Ascending aorta (tissue), 2 donors: Measurements from ENCODE around the gene FPGS. TPM values are rescaled to one million over a fixed set of nuclear protein-coding genes. Genes with fewer than 3 reads are reported as not detected.

Experiments used
- DNase-seq, 2 donors: peaks; one replicate each; pipeline ENCODE4 v3.0.0-alpha.2; 2019; ENCODE audit warnings: low spot score in 2 of 2
- H3K27ac ChIP-seq, 2 donors: fragments of 200-600 bp; sonication (generic); one replicate each; pipeline ENCODE4 v1.5.1; 2016 to 2017; ENCODE audit warnings: mild to moderate bottlenecking in 1 of 2
- H3K27me3 ChIP-seq: fragments of 200-600 bp; sonication (generic); one replicate; pipeline ENCODE4 v1.5.1; 2017
- H3K36me3 ChIP-seq, 2 donors: fragments of 200-600 bp; sonication (generic); one replicate each; pipeline ENCODE4 v1.5.1; 2016
- H3K4me1 ChIP-seq, 2 donors: fragments of 200-600 bp; sonication (generic); one replicate each; pipeline ENCODE4 v1.5.1; 2016 to 2017; ENCODE audit warnings: mild to moderate bottlenecking in 1 of 2
- H3K4me3 ChIP-seq, 2 donors: fragments of 200-600 bp; sonication (generic); one replicate each; pipeline ENCODE4 v1.5.1; 2016 to 2017; ENCODE audit warnings: mild to moderate bottlenecking in 1 of 2
- H3K9me3 ChIP-seq, 2 donors: fragments of 200-600 bp; sonication (generic); one replicate each; pipeline ENCODE4 v1.5.1; 2016
- intact Hi-C: fragments of 100-400 bp; cut with DNase I; formaldehyde crosslinking; loops from one replicate; pipeline ENCODE4 v1.15.1; 2023
- total RNA-seq: library from RNA; depleted of rRNA; stranded (reverse); fragments of >200 nt; gene quantifications from one replicate; pipeline ENCODE4 v1.1.0, GENCODE V29; 2016
- TF ChIP-seq, protein P1 (sequence below), 3 experiments: fragments of 200-600 bp in 2 of 3; fragments of 450-650 bp in 1 of 3; sonication (generic) in 2 of 3; IDR thresholded peaks; one replicate each; pipeline ENCODE4 v1.5.1; 2016 to 2019; ENCODE audit warnings: antibody characterized with exemption in 3 of 3, mild to moderate bottlenecking in 1 of 3, moderate library complexity in 1 of 3

The FPGS gene
- total RNA-seq, 1 donor from 2014 or later, result 286 TPM

DNA sequence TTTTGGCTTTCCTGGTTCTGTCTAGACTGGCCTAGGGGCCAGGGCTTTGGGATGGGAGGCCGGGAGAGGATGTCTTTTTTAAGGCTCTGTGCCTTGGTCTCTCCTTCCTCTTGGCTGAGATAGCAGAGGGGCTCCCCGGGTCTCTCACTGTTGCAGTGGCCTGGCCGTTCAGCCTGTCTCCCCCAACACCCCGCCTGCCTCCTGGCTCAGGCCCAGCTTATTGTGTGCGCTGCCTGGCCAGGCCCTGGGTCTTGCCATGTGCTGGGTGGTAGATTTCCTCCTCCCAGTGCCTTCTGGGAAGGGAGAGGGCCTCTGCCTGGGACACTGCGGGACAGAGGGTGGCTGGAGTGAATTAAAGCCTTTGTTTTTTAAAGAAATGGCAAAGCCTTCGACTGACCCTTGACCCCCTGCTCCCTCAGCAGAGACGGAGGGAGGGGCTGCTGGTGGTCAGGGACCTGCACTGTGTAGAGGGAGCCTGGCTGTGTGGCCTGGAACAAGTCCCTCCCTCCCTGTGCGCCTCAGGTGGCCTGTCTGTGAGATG lies 11.1 kb downstream of the FPGS start:
- intact Hi-C loops, result no loop called here
- H3K27ac ChIP-seq, result peak overlapping the region in 1 of 2 donors; percentile 27

DNA sequence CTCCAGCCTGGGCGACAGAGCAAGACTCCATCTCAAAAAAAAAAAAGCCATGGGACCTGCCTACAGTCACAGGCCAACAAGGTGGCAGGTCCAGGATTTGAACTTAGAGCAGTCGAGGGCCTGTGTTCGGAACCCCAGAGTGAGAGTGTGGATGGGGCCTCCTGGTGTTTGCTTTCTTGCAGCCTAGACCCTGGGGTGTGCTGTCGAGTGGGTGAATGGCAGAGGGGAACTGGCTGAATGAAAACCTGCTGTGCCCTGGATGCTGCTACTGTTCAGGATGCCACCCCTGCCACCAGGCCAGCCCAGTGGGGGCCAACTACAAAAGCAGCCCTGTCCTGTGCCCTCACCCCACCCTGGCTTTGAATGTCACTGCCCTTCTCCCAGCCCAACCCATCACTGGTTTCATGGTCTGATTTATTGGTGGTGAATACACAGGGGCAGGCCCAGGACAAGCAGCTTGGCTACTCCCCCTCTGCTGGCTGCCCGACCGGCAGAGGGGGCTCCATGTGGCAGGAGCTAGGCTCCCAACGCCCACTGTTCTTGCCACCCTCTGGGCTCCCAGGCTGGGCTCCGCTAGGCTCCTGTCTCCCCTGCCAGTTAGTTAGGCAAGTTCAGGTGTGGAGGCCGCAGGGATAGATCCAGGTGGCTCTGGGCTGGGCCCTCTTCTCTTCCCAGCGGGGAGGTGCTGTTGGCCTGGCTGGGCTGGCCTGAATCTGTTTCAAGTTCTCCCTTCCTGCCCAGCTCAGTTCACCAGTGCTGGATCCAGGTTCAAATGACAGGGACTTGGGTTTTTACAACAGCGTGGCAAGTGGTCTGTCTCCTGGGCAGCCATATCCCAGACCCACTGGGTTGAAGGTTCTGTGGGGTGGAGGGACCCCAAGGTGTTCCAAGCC lies 12.2 kb downstream of the FPGS start:
- no peak for DNase-seq
- no peaks in the 10 kb centered on the region for H3K27me3 ChIP-seq
- H3K9me3 ChIP-seq, result no peaks in the 10 kb centered on the region
- H3K27ac ChIP-seq, result no peak overlapping the region
- H3K4me1 ChIP-seq, result no peaks in the 10 kb centered on the region
- intact Hi-C loops, result no loop called here
- H3K36me3 ChIP-seq, result peaks cover 77 to 100% of the 10 kb centered on the region in 2 donors
- H3K4me3 ChIP-seq, result no peak overlapping the region
- TF ChIP-seq, protein P1, sequence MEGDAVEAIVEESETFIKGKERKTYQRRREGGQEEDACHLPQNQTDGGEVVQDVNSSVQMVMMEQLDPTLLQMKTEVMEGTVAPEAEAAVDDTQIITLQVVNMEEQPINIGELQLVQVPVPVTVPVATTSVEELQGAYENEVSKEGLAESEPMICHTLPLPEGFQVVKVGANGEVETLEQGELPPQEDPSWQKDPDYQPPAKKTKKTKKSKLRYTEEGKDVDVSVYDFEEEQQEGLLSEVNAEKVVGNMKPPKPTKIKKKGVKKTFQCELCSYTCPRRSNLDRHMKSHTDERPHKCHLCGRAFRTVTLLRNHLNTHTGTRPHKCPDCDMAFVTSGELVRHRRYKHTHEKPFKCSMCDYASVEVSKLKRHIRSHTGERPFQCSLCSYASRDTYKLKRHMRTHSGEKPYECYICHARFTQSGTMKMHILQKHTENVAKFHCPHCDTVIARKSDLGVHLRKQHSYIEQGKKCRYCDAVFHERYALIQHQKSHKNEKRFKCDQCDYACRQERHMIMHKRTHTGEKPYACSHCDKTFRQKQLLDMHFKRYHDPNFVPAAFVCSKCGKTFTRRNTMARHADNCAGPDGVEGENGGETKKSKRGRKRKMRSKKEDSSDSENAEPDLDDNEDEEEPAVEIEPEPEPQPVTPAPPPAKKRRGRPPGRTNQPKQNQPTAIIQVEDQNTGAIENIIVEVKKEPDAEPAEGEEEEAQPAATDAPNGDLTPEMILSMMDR (IDR thresholded peaks at IDR 0.05), result no peak

More for the DNA sequence above, 11.1 kb downstream of the FPGS start:
- TF ChIP-seq, protein P1 (IDR thresholded peaks at IDR 0.05), result no peak
- no peak overlapping the region for H3K4me3 ChIP-seq
- H3K9me3 ChIP-seq, result no peaks in the 10 kb centered on the region
- no peaks in the 10 kb centered on the region for H3K4me1 ChIP-seq
- peaks cover 67 to 97% of the 10 kb centered on the region in 2 donors for H3K36me3 ChIP-seq
- no peaks in the 10 kb centered on the region for H3K27me3 ChIP-seq
- DNase-seq, result no peak

DNA sequence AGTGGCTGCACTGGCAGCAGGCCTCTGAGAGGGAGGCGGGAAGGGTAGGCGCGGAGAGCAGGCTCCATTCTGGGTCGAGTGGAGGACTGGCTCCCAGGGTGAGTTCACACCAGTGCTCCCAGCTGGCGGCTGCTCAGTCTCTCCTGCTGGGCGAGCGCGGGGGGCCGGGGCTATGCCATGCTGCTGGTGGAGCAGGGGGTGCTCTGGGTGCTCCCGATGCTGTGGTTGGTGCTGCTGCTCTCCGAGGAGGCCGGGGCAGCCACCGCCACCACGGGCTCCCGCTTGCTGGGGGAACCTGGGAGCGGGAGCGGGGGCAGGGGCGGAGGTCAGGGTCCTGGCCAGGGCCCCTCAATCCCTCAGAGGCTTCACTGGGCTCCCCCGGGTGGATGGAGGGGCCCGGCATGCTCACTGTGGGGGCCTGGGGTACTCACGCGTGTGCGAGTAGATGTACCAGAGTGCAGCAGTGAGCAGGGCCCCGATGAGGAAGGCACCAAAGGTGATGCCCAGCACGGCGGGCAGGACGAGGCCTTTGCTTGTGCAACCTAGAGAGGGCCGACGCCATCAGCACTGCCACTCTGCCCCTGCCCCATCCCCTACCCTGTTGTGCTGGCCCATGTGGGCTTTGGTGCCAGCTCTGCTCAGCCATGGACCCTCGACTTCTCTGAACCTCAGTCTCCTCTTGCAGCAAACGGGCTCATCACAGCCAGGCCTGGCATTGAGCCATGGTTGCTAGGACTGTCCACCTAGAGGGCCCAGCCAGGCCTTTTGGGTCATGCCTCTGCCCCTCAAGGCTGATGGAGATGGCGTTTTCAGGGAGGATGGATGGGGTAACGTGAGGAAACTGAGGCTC lies 13.1 kb downstream of the FPGS start:
- Histone ChIP-seq H3K4me1 (no peaks in the 10 kb centered on the region), H3K9me3 (no peaks in the 10 kb centered on the region), H3K4me3 (no peak overlapping the region), H3K27ac (peak overlapping the region in 1 of 2 donors; percentile 27), H3K27me3 (no peaks in the 10 kb centered on the region), H3K36me3 (peaks cover 80 to 100% of the 10 kb centered on the region in 2 donors)
- no peak for DNase-seq
- intact Hi-C loops, result no loop called here
- TF ChIP-seq, protein P1 (IDR thresholded peaks at IDR 0.05), result no peak

DNA sequence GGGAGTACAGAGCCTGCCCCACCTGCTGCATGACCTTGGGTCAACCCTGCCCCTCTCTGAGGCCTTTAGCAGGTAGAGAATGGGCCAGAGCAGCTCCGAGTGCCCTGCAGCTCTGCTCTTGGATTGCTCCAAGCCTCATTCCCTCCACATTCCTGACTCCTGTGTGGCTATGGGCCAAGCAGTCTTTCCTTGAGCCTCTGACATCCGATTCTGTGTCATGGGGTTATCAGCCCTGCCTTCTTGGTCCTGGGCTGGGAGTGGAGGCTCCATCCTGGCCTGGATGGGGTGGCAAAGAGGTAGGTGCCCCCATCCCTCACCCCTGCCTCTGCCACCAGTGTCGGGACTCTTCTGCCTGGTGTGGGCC lies 13.7 kb downstream of the FPGS start:
- DNase-seq, result no peak
- TF ChIP-seq, protein P1 (IDR thresholded peaks at IDR 0.05), result no peak
- no peak overlapping the region for H3K4me3 ChIP-seq
- H3K27me3 ChIP-seq, result no peaks in the 10 kb centered on the region
- no peak overlapping the region for H3K27ac ChIP-seq
- H3K9me3 ChIP-seq, result no peaks in the 10 kb centered on the region
- no peaks in the 10 kb centered on the region for H3K4me1 ChIP-seq
- intact Hi-C loops, result no loop called here
- peaks cover 85 to 99% of the 10 kb centered on the region in 2 donors for H3K36me3 ChIP-seq

DNA sequence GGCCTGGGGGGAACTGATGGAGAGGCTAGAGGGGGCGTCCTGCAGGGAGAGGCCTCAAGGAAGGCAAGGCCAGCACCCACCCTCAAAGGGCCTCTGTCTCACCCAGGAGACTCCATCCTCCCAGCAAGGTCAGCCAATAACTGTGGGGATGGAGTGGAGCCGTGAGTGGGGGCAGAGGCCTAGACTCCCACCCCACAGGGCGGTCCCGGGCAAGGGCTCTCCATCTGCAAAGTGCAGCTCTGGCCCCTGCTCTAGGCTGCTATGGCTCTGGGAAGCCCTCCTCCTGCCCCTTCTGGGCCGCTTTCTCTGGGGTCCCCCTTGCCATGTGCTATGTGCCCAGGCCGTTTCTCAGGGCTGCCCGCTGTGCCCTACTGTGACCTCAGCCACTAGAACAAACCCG lies 14.0 kb downstream of the FPGS start:
- H3K27ac ChIP-seq, result peak overlapping the region in 1 of 2 donors; percentile 36
- peaks cover 87 to 99% of the 10 kb centered on the region in 2 donors for H3K36me3 ChIP-seq
- H3K9me3 ChIP-seq, result no peaks in the 10 kb centered on the region

More for the DNA sequence above, 14.0 kb downstream of the FPGS start:
- Histone ChIP-seq H3K4me3 (no peak overlapping the region), H3K4me1 (no peaks in the 10 kb centered on the region), H3K27me3 (no peaks in the 10 kb centered on the region)
- TF ChIP-seq, protein P1 (IDR thresholded peaks at IDR 0.05), result no peak
- DNase-seq, result no peak
- intact Hi-C loops, result no loop called here
